ENCODE results near the gene MAP2K3. TPM values are rescaled to one million over a fixed set of nuclear protein-coding genes. Genes with fewer than 3 reads are reported as not detected.
A peak's percentile ranks its signal among the peaks of the same experiment; 100 is the strongest.

MAP2K3 gene
- total RNA-seq, 2 experiments from 2014 or later: 27.8 to 71.5 TPM

- H3K4me2 ChIP-seq (ENCODE audit: low read length): peak overlapping the region; percentile 53
- no peak for DNase-seq (ENCODE audit: low spot score)
- H4K20me1 ChIP-seq (ENCODE audit: insufficient read depth, low read length): no peaks in the 10 kb centered on the region
- peak overlapping the region; percentile 1 for H3K4me3 ChIP-seq (ENCODE audit: low read depth, low read length, poor library complexity, severe bottlenecking)
- POLR2A ChIA-PET: interaction anchor here (1.0 to 2.5 kb wide), 4 partner anchors 8 to 17 kb away, joined by 3 to 10 read pairs (median 4); no protein-coding TSS in a partner anchor
- CTCF ChIA-PET (ENCODE audit: unreplicated experiment): interaction anchor here (0.6 to 1.3 kb wide), 3 partner anchors 8 to 906 kb away, joined by 3 to 4 read pairs (median 3); no protein-coding TSS in a partner anchor
- no peaks in the 10 kb centered on the region for H3K9me3 ChIP-seq (ENCODE audit: low read length)
- H3K4me1 ChIP-seq (ENCODE audit: insufficient read depth, low read length, poor library complexity, severe bottlenecking): peaks cover 37% of the 10 kb centered on the region
- no peaks in the 10 kb centered on the region for H3K36me3 ChIP-seq (ENCODE audit: insufficient read depth, low read length)
- peak overlapping the region; percentile 67 for H3K27ac ChIP-seq (ENCODE audit: low read depth, low read length, poor library complexity, severe bottlenecking)
- intact Hi-C loops (cut with micrococcal nuclease; ENCODE audit: unreplicated experiment): loop anchor here (10.0 kb wide), 1 partner anchor 56 kb away; no protein-coding TSS in a partner anchor
- no TSS peak for BruUV-seq (replicated peaks)
- H2AFZ ChIP-seq (ENCODE audit: low read length): peak overlapping the region; percentile 8; the same call in 1 of the 2 replicates
- no peaks in the 10 kb centered on the region for H3K79me2 ChIP-seq (ENCODE audit: insufficient read depth, low read depth, low read length)
- TF ChIP-seq EZH2phosphoT487 (IDR thresholded peaks at IDR 0.05; ENCODE audit: borderline replicate concordance, low read depth, low read length) (no peak), CTCF (conservative IDR thresholded peaks at IDR 0.05; ENCODE audit: low read length) (no peak)
- H3K9me2 ChIP-seq (ENCODE audit: insufficient read depth, low read length): no peaks in the 10 kb centered on the region
Observed at GRCh38 chr17:21268596-21269188, 15.8 kb upstream of the MAP2K3 start.

GRCh38 chr17:21269394-21269793 lies 15.1 kb upstream of the MAP2K3 start:
- no TSS peak for BruUV-seq (replicated peaks)

More at GRCh38 chr17:21269394-21269793, 15.1 kb upstream of the MAP2K3 start:
- CTCF ChIA-PET (ENCODE audit: unreplicated experiment): interaction anchor here (0.6 to 0.7 kb wide), 2 partner anchors 18 to 116 kb away, joined by 3 read pairs; no protein-coding TSS in a partner anchor
- no peaks in the 10 kb centered on the region for H4K20me1 ChIP-seq (ENCODE audit: insufficient read depth, low read length)
- DNase-seq (ENCODE audit: low spot score): no peak
- H3K4me2 ChIP-seq (ENCODE audit: low read length): no peak overlapping the region
- H3K4me3 ChIP-seq (ENCODE audit: low read depth, low read length, poor library complexity, severe bottlenecking): no peak overlapping the region
- POLR2A ChIA-PET: interaction anchor here (0.6 kb wide), 1 partner anchor 287 kb away, joined by 4 read pairs; no protein-coding TSS in a partner anchor
- no peaks in the 10 kb centered on the region for H3K36me3 ChIP-seq (ENCODE audit: insufficient read depth, low read length)
- peak overlapping the region; percentile 8; the same call in 1 of the 2 replicates for H2AFZ ChIP-seq (ENCODE audit: low read length)
- peaks cover 42% of the 10 kb centered on the region for H3K4me1 ChIP-seq (ENCODE audit: insufficient read depth, low read length, poor library complexity, severe bottlenecking)
- H3K9me3 ChIP-seq (ENCODE audit: low read length): no peaks in the 10 kb centered on the region
- no peak for TF ChIP-seq EZH2phosphoT487 (IDR thresholded peaks at IDR 0.05; ENCODE audit: borderline replicate concordance, low read depth, low read length)
- no peak for TF ChIP-seq CTCF (conservative IDR thresholded peaks at IDR 0.05; ENCODE audit: low read length)
- H3K79me2 ChIP-seq (ENCODE audit: insufficient read depth, low read depth, low read length): no peaks in the 10 kb centered on the region
- no peaks in the 10 kb centered on the region for H3K9me2 ChIP-seq (ENCODE audit: insufficient read depth, low read length)
- intact Hi-C loops (cut with micrococcal nuclease; ENCODE audit: unreplicated experiment): loop anchor here (10.0 kb wide), 1 partner anchor 55 kb away; no protein-coding TSS in a partner anchor
- peak overlapping the region; percentile 67 for H3K27ac ChIP-seq (ENCODE audit: low read depth, low read length, poor library complexity, severe bottlenecking)
